Measurements from ENCODE around the gene RSPH3.
"Not testable (repeated sequence)": the region's sequence is repeated elsewhere in the genome, so short reads cannot be mapped to it uniquely, and the experiment has no call there.

The RSPH3 gene, protein sequence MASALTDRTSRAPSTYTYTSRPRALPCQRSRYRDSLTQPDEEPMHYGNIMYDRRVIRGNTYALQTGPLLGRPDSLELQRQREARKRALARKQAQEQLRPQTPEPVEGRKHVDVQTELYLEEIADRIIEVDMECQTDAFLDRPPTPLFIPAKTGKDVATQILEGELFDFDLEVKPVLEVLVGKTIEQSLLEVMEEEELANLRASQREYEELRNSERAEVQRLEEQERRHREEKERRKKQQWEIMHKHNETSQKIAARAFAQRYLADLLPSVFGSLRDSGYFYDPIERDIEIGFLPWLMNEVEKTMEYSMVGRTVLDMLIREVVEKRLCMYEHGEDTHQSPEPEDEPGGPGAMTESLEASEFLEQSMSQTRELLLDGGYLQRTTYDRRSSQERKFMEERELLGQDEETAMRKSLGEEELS

DNA sequence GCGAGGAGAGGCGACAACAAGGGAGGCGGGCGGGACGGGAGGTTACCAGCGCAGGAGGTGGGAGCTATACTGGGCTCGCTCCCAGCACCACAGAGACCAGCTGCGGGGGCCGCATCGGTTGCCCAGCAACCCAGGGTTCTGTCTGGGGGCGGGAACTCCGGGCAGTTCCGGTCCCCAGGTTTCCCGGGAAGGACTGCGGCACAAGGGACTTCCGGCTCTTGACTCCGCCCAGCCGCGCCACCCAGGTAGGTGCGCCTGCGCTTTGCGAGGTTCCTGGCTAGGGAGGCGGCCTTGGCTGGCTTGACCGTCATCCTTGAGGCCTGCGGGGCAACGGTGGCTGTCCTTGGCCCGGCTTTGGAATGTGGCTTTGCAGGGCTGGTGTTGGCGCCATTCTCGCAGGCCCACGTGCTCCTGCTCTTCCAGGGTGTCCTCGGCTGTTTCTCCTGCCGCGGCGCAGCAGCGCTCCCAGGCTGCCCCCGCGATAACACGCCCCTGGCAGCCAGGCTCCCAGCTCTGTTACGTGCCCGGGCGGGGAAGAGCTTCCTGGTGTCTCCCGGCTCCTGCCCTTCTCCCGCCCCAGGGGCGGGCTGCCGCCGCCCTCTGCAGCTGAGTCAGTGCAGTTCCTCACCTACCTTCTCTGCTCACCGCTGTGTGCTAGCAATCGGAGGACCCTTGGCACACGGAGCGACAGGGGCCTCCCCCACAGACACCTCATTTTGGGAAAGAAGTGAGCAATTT, at the start of gene RSPH3:
Gene RSPH3 (minus strand): TSS at position 537 of the 738 bp plus-strand sequence. CDS start 652 bp downstream, outside the sequence.
- DNase-seq (ENCODE audit: low read depth in 1 of 2, low spot score in 1 of 2): peak; percentile 65 to 84

- no peak for DNase-seq (ENCODE audit: low read depth in 1 of 2, low spot score in 1 of 2)
Measured at GRCh38 chr6:159047891-159048685, 48.1 kb upstream of the RSPH3 start.

DNA sequence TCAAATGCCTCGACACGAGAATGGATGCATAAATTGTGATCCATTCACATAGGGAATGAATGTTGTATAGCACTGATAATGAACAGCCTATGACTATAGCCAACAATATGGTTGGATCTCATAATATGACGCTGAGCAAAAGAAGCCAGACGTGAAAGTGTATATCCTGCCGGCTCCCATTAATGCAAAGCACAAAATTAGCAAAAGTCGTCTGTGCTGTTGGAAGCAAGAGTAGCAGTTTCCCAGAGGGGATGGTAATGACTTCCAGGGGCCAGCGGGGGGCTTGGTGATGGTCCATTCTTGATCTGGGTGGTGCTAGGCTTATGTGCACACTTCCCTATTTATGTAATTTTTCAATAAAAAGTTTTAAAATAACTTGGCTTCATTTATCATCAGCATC, 45.8 kb upstream of the RSPH3 start:
- DNase-seq (ENCODE audit: low read depth in 1 of 2, low spot score in 1 of 2): no peak

GRCh38 chr6:159044899-159045727, 45.1 kb upstream of the RSPH3 start, which contains the start of gene TAGAP:
Gene TAGAP, minus strand, starts transcription at chr6:159044991. Its CDS starts 845 bp downstream, at chr6:159044146.
- DNase-seq (ENCODE audit: low read depth in 1 of 2, low spot score in 1 of 2): peak; percentile 45 to 75

DNA sequence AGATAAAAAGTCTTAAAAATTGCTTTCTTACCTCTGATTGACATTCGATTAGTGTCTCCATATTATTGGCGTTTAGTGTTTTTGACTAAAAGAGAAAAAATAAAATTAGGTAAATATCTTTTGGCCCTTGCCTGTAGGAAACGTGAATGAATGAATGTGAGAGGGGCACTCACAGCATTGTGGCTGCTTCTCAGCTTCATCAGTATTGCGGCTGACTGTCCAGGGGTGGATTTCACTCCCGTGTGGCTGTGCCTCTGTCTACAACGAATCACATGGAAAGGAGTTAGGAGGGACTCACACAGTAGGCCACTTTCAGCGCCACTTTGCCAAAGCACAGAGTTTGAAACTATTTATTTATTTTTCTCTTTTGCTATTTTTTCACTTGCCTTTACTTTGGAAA, 43.9 kb upstream of the RSPH3 start:
- no peak for DNase-seq (ENCODE audit: low read depth in 1 of 2, low spot score in 1 of 2)

DNA sequence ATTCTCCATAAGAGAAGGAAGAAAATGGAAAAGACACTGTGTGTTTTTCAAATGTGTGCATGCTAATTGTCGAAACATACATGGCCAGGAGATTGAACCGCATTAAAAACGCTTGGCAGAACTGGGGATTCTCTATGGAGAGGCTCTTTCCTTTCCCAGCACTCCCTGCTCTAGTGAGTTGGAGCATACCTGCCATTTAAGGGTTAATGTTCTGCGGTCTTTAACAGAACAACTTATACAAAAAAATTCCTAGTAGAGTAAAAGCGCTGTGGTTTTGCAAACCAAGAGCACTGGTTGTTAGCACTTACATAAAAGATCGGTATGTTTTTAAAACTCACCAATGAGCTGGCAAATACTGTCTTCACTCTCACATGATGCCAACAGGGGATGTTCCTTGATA, 43.2 kb upstream of the RSPH3 start:
- no peak for DNase-seq (ENCODE audit: low read depth in 1 of 2, low spot score in 1 of 2)

GRCh38 chr6:159042826-159043181, 42.8 kb upstream of the RSPH3 start:
- DNase-seq (ENCODE audit: low read depth in 1 of 2, low spot score in 1 of 2): no peak

DNA sequence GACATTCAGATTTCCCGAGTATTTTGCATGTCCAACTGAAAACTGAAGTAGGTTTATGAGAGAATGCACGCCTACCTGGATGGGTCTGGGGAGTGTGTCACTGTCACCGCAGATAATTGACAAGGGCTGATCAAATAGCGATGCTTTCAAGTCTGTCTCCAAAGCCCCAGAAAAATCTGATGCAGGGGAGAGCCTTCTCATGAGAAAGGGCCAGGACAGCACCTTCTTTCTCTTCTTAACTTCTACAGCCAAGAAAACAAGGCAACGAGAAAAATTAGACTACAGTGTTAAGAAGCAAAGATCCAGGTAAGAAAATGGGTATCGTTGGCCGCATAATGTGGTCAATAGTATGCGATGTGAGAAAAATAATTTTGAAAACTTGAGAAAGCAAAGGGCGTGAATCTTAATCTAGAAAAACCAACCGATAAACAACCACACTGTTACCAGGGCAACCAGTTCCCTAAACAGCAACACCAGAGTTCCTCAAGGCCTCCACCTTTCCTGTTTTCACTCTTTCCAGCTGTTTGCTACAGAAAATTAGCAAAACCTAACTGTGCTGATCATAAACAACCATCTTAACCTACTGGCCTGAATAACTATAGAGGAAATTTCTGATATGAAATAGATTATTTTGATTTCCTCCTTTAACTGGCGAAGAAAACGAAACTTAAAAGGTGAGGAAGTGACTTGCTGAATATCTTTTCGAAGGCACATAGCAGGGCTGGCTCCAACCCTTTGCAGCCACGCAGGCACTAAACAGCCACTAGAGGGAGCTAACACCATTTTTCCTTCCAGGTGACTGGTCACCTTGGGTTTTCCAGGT, 42.2 kb upstream of the RSPH3 start:
- DNase-seq (ENCODE audit: low read depth in 1 of 2, low spot score in 1 of 2): peak; percentile 45 to 57

GRCh38 chr6:159041181-159041580, 41.2 kb upstream of the RSPH3 start:
- DNase-seq (ENCODE audit: low read depth in 1 of 2, low spot score in 1 of 2): no peak

DNA sequence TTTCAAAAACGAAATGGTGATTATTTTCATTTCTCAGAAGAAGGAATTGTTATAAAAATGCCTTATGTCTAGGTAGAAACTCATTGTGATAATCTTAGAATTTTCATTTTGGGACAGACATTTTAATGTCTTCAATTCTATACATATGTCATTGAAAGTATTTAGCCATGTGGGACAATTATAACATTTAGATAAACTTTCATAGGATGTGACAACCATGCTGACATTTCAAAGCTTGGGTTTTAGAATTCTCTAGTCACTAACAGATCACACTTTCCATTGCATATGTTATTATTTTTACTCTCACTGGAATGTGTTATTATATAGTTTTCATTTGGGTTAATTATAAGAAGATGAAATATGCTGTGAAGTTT, 39.9 kb upstream of the RSPH3 start:
- DNase-seq (ENCODE audit: low read depth in 1 of 2, low spot score in 1 of 2): no peak

- DNase-seq (ENCODE audit: low read depth in 1 of 2, low spot score in 1 of 2): no peak
Measured at GRCh38 chr6:159038914-159039884, 39.2 kb upstream of the RSPH3 start.

- DNase-seq (ENCODE audit: low read depth in 1 of 2, low spot score in 1 of 2): not testable (repeated sequence)
Measured at GRCh38 chr6:159038318-159038717, 38.3 kb upstream of the RSPH3 start.

- DNase-seq (ENCODE audit: low read depth in 1 of 2, low spot score in 1 of 2): no peak
Measured at GRCh38 chr6:159037756-159038290, 37.8 kb upstream of the RSPH3 start.

DNA sequence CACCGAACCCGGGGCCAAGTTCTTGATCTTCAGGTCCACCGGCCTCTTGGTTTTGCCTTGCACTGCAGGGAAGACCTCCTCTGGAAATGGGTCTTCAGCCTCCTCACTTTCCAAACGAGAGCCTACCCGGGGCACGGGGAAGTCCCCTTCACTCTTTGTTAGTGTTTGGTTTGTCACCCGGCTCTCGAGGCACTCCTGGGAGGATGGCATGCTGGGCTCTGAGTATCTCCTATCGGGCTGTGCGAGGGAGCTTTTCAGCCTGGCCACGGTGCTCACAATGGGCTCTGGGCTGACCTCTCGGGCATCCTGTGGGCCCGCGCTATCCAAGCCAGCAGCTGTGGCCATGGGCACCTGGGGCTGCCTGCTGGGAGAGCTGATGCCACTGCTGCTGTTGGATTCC, 36.7 kb upstream of the RSPH3 start:
- no peak for DNase-seq (ENCODE audit: low read depth in 1 of 2, low spot score in 1 of 2)

- no peak for DNase-seq (ENCODE audit: low read depth in 1 of 2, low spot score in 1 of 2)
Measured at GRCh38 chr6:159035891-159036290, 35.9 kb upstream of the RSPH3 start.

- DNase-seq (ENCODE audit: low read depth in 1 of 2, low spot score in 1 of 2): no peak
Measured at GRCh38 chr6:159033160-159034049, 33.4 kb upstream of the RSPH3 start.

GRCh38 chr6:159031846-159032245, 31.8 kb upstream of the RSPH3 start:
- DNase-seq (ENCODE audit: low read depth in 1 of 2, low spot score in 1 of 2): no peak
